ENCODE results near the gene OXNAD1.

DNA sequence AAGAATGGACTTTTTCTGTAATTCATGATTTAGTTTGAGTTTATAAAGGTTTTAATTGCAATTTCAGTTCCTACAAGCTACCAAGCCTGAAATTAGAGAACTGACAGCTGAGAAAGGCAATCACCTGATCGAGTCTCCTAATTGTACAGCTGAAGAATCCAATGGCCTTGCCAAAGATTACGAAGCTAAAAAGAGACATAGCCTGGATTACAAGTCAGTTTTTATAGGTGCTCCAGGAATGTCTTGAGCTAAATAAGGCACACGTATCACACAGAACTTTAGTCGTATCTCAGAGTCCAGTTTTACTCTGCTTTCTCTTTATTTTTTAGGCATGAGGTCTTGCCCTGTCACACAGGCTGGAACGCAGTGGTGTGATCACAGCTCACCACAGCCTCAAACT is 6.8 kb upstream of the OXNAD1 start:
- TF ChIP-seq POLR2AphosphoS5 (IDR thresholded peaks at IDR 0.05; ENCODE audit: low read depth, low read length) (no peak), POLR2A (IDR thresholded peaks at IDR 0.05; ENCODE audit: low read depth, low read length) (no peak), POU2F2 (IDR thresholded peaks at IDR 0.05; ENCODE audit: low read depth, low read length) (no peak)
